ENCODE data around the gene KCNF1.

DNA sequence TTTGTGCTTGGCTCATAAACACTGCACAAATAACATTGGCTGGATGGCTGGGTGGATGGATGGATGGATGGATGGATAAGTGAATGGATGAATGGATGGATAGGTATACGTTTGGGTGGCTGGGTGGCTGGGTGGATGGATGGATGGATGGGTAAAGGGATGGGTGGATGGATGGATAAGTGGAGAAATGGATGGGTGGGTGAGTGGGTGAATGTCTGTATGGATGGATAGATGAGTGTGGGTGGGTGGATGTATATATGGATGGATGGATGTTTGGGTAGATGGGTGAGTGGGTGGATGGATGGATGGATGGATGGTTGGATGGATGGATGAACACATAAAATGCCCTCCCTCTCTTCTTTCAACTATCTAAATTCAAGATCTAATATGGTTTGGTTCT, 38.1 kb downstream of the KCNF1 start:
- TF ChIP-seq POLR2AphosphoS5 (IDR thresholded peaks at IDR 0.05; ENCODE audit: low read depth, low read length), result no peak
- TF ChIP-seq POLR2A (IDR thresholded peaks at IDR 0.05; ENCODE audit: low read depth, low read length), result no peak

Measured in GM12892 (cell line).